Measurements from ENCODE around the gene PLCB1. TPM values are rescaled to one million over a fixed set of nuclear protein-coding genes. Genes with fewer than 3 reads are reported as not detected.

Gene PLCB1
- polyA plus RNA-seq, 3 donors = 2.5 to 12.7 (median 3.6) TPM

DNA sequence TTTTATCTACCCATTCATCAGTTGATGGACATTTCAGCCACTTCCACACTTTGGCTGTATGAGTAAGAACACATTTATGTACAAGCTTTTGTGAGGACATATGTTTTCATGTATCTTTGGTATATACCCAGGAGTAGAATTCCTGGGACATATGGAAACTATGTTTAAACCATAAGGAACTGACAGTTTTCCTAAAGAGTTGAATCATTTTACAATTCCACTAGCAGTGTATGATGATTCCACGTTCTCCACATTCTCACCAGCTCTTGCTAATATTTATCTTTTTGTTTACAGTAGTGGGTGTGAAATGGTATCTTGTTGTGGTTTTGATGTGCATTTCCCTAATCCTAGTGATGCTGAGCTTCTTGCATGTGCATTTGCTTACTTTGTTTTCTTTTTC, 338.1 kb downstream of the PLCB1 start:
- no peak overlapping the region for H3K27ac ChIP-seq (ENCODE audit: low read depth, low read length)
- 91 to 96% (median 94%) methylated on average over 1 of the region's 1 CpG for WGBS, 3 donors

- 88 to 97% (median 91%) methylated on average over 2 of the region's 2 CpGs for WGBS, 3 donors
- no peak overlapping the region for H3K27ac ChIP-seq (ENCODE audit: low read depth, low read length)
These were observed 339.4 kb downstream of the PLCB1 start for GRCh38 chr20:8471465-8471864.

- no peak overlapping the region for H3K27ac ChIP-seq (ENCODE audit: low read depth, low read length)
- 56 to 75% (median 72%) methylated on average over 1 of the region's 1 CpG for WGBS, 3 donors
These were observed 341.4 kb downstream of the PLCB1 start for GRCh38 chr20:8473459-8473858.

GRCh38 chr20:8474027-8474668, 342.1 kb downstream of the PLCB1 start:
- 88 to 96% (median 89%) methylated on average over 4 of the region's 4 CpGs for WGBS, 3 donors
- H3K27ac ChIP-seq (ENCODE audit: low read depth, low read length) = no peak overlapping the region

DNA sequence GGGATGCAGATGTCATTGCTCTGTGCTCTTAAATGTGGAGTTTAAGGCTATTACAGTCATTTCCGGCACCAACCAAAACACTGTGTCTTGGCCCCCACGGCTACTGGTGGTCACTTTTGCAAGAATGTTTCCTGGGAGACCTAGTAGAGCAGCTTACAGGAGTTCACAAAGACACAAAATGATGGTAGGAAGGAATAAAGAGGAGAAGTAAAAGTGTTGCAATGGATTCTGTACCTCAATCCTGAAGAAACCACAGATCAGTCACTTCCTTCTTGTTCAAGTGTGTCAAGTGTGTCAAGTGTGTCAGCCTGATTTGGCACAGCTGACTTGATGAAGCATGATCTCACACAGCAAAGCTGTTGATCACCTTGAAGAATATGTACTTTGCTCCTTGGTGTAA, 344.0 kb downstream of the PLCB1 start:
- WGBS, 3 donors = 54 to 85% (median 66%) methylated on average over 2 of the region's 2 CpGs
- no peak overlapping the region for H3K27ac ChIP-seq (ENCODE audit: low read depth, low read length)

DNA sequence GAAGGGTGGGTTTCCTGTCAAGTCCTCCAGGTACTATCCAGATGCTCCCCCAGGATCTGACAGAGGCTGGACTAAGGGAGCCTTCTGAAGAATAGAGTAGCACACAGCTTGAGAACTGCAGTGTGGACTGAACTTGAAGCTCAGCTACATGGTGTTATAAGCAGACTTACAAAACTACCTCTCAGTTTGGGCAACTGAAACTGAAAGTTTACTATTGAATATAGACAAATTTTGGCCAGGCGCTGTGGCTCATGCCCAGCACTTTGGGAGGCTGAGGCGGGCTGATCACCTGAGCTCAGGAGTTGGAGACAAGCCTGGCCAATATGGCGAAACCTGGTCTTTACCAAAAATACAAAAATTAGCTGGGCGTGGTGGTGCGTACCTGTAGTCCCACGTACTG, 348.5 kb downstream of the PLCB1 start:
- H3K27ac ChIP-seq (ENCODE audit: low read depth, low read length) = no peak overlapping the region
- WGBS, 3 donors = 97 to 98% (median 98%) methylated on average over 6 of the region's 6 CpGs

- 85 to 91% (median 89%) methylated on average over 7 of the region's 7 CpGs for WGBS, 3 donors
- no peak overlapping the region for H3K27ac ChIP-seq (ENCODE audit: low read depth, low read length)
These were observed 355.6 kb downstream of the PLCB1 start for GRCh38 chr20:8487696-8488095.

GRCh38 chr20:8489094-8489883, 357.2 kb downstream of the PLCB1 start:
- WGBS, 3 donors = 69 to 72% (median 70%) methylated on average over 6 of the region's 6 CpGs

GRCh38 chr20:8490076-8490830, 358.2 kb downstream of the PLCB1 start:
- no peak overlapping the region for H3K27ac ChIP-seq (ENCODE audit: low read depth, low read length)
- 70 to 81% (median 78%) methylated on average over 3 of the region's 3 CpGs for WGBS, 3 donors

More at GRCh38 chr20:8489094-8489883, 357.2 kb downstream of the PLCB1 start:
- H3K27ac ChIP-seq (ENCODE audit: low read depth, low read length) = no peak overlapping the region

GRCh38 chr20:8492173-8492572, 360.1 kb downstream of the PLCB1 start:
- H3K27ac ChIP-seq (ENCODE audit: low read depth, low read length) = no peak overlapping the region

- 95 to 97% (median 96%) methylated on average over 8 of the region's 8 CpGs for WGBS, 3 donors
- no peak overlapping the region for H3K27ac ChIP-seq (ENCODE audit: low read depth, low read length)
These were observed 366.5 kb downstream of the PLCB1 start for GRCh38 chr20:8498571-8498970.

DNA sequence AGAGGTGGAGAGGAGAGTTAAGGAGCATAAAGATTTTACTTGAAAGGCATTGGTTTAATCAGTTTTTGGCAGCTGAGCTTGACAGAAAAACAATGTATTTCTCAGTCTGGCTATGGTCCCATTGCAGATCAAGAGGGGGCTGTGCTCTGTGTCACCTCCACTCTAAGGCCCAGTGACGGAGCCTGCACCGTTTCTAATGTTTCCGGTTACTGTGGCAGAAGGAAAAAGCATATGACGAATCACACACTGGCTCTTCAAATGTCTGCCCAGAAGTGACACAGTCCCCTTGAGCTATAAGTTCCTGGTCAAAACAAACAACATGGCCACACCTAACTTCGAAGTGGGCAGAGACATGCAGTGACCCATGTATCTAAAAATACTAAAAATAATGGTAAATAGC, 372.0 kb downstream of the PLCB1 start:
- 73 to 87% (median 81%) methylated on average over 5 of the region's 5 CpGs for WGBS, 3 donors

GRCh38 chr20:8505476-8506200, 373.6 kb downstream of the PLCB1 start:
- no peak overlapping the region for H3K27ac ChIP-seq (ENCODE audit: low read depth, low read length)
- WGBS, 3 donors = 78 to 87% (median 84%) methylated on average over 4 of the region's 4 CpGs

More for the DNA sequence above, 372.0 kb downstream of the PLCB1 start:
- H3K27ac ChIP-seq (ENCODE audit: low read depth, low read length) = no peak overlapping the region

DNA sequence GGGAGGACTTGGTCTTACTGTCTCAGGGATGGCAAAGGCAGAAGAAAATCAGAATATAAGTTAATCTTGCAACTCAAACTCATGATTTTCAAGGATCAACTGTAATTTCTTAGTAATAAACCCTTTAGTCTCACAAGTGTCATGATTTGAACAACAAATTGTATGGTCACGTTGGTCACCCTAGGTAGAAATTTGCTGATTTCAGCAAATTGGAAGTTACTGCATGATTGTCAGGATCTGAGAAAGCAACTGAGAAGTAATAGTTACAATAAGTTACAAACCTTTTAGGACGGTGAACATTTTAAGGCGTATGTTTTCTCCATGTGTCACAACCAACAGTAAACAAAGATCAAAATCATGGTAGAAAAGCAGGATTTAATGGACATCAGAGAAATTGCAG, 375.2 kb downstream of the PLCB1 start:
- WGBS, 3 donors = 90 to 97% (median 97%) methylated on average over 3 of the region's 3 CpGs
- H3K27ac ChIP-seq (ENCODE audit: low read depth, low read length) = no peak overlapping the region

- H3K27ac ChIP-seq (ENCODE audit: low read depth, low read length) = no peak overlapping the region
- WGBS, 3 donors = 83 to 89% (median 85%) methylated on average over 1 of the region's 1 CpG
These were observed 377.7 kb downstream of the PLCB1 start for GRCh38 chr20:8509809-8510208.

DNA sequence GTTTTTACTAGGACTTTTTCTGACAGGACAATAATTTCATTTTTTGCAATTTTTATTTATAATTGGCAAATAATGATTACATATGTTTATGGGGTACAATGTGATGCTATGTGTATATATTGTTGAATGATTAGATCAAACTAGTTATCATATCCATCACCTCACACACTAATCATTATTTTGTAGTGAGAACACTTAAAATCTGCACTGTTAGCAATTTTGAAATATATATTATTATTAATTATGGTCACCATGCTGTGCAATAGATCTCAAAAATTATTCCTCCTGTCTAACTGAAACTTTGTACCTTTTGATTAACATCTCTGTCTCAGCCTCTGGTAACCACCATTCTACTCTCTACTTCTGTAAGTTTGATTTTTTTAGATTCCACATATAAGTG, 378.7 kb downstream of the PLCB1 start:
- no peak overlapping the region for H3K27ac ChIP-seq (ENCODE audit: low read depth, low read length)

DNA sequence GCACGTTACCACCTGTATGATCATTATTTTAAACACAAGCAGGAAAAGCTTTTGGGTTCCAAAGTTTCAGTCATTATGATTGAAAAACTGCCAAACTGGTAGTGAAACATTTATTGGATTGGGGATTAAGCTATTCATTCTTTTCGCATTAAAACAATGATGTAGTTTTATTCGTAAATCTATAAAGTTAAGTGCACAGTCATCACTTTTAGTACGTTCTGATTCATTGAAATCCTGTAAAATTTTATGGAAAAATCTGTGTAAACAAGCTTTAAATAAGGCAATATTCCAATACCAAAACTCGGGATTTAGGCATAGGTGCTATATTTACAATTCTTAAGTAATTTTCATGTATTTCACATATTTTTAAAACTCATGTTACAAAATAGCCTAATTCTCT, 379.9 kb downstream of the PLCB1 start:
- no peak overlapping the region for H3K27ac ChIP-seq (ENCODE audit: low read depth, low read length)
- WGBS, 3 donors = 86 to 90% (median 90%) methylated on average over 5 of the region's 5 CpGs

DNA sequence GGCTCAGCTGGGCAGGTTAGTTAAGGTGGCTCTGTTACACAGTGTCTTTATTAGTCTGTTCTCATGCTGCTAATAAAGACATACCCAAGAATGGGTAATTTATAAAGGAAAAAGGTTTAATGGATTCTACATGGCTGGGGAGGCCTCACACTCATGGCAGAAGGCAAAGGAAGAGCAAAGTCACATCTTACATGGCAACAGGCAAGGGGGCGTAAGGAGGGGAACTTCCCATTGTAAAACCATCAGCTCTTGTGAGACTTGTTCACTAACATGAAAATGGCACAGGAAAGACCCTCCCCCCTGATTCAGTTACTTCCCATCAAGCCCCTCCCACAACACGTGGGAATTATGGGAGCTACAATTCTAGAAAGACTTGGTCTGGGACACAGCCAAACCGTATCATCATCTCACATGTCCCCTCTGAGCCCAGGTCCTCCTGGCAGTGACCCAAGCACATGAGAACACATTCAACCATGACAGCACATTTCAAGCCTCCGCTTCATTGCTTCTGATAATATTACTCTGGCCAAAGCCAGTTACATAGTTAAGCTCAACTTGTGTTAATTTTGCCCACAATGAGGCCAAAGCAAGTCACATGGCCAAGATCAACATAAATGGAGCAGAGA, 383.9 kb downstream of the PLCB1 start:
- WGBS, 3 donors = 91 to 96% (median 92%) methylated on average over 4 of the region's 4 CpGs
- H3K27ac ChIP-seq (ENCODE audit: low read depth, low read length) = no peak overlapping the region
